Measurements from ENCODE around the gene PRR30. TPM values are rescaled to one million over a fixed set of nuclear protein-coding genes. Genes with fewer than 3 reads are reported as not detected.

Gene PRR30
- total RNA-seq, 1 donor = not detected

- TF ChIP-seq CTCF (IDR thresholded peaks at IDR 0.05; ENCODE audit: insufficient read depth, low read depth, low read length) = no peak
- peak overlapping the region; percentile 93 for H3K4me3 ChIP-seq (ENCODE audit: low read depth, low read length)
- no peak for DNase-seq (ENCODE audit: low read depth)
These were observed 4.3 kb downstream of the PRR30 start for GRCh38 chr2:27134781-27135477.

GRCh38 chr2:27133905-27134780 is 5.1 kb downstream of the PRR30 start, which contains the start of gene PREB:
Gene PREB, minus strand, starts transcription at chr2:27134636. Its CDS starts 215 bp downstream, at chr2:27134421.
- H3K4me3 ChIP-seq (ENCODE audit: low read depth, low read length) = peak within 1 kb of the TSS; percentile 93
- TF ChIP-seq CTCF (IDR thresholded peaks at IDR 0.05; ENCODE audit: insufficient read depth, low read depth, low read length) = peak; percentile 38
- DNase-seq (ENCODE audit: low read depth) = peak; percentile 94

- DNase-seq (ENCODE audit: low read depth) = no peak
- H3K4me3 ChIP-seq (ENCODE audit: low read depth, low read length) = peak overlapping the region; percentile 93
- no peak for TF ChIP-seq CTCF (IDR thresholded peaks at IDR 0.05; ENCODE audit: insufficient read depth, low read depth, low read length)
These were observed 5.9 kb downstream of the PRR30 start for GRCh38 chr2:27133195-27133875.

GRCh38 chr2:27131429-27131828 is 7.8 kb downstream of the PRR30 start:
- TF ChIP-seq CTCF (IDR thresholded peaks at IDR 0.05; ENCODE audit: insufficient read depth, low read depth, low read length) = no peak
- no peak overlapping the region for H3K4me3 ChIP-seq (ENCODE audit: low read depth, low read length)

GRCh38 chr2:27130396-27130795 is 8.8 kb downstream of the PRR30 start:
- no peak for TF ChIP-seq CTCF (IDR thresholded peaks at IDR 0.05; ENCODE audit: insufficient read depth, low read depth, low read length)
- no peak overlapping the region for H3K4me3 ChIP-seq (ENCODE audit: low read depth, low read length)
- DNase-seq (ENCODE audit: low read depth) = no peak

More at GRCh38 chr2:27131429-27131828, 7.8 kb downstream of the PRR30 start:
- no peak for DNase-seq (ENCODE audit: low read depth)

GRCh38 chr2:27128668-27129571 is 10.3 kb downstream of the PRR30 start:
- DNase-seq (ENCODE audit: low read depth) = no peak
- no peak for TF ChIP-seq CTCF (IDR thresholded peaks at IDR 0.05; ENCODE audit: insufficient read depth, low read depth, low read length)
- no peak overlapping the region for H3K4me3 ChIP-seq (ENCODE audit: low read depth, low read length)
